Fibroblast of lung (primary cell): ENCODE results near the gene SCGN. TPM values are rescaled to one million over a fixed set of nuclear protein-coding genes. Genes with fewer than 3 reads are reported as not detected.

ENCODE experiments used
- DNase-seq, 2 donors: peaks; one replicate each; pipeline versions ENCODE4 v3.0.0 to v3.0.0-alpha.2; 2010; ENCODE audit warnings: low read depth in 2 of 2
- H2AFZ ChIP-seq: 2 replicates; pipeline ENCODE4 v1.5.1; 2012; ENCODE audit warnings: low read length, control low read depth, inconsistent platforms
- H3K27ac ChIP-seq: 2 replicates; pipeline ENCODE4 v1.5.1; 2011; ENCODE audit warnings: low read length, control low read depth; ENCODE audit not compliant: insufficient read depth
- H3K27me3 ChIP-seq: 2 replicates; pipeline ENCODE4 v1.5.1; 2011; ENCODE audit warnings: mild to moderate bottlenecking, low read length; ENCODE audit not compliant: control insufficient read depth, insufficient read depth
- H3K36me3 ChIP-seq: 2 replicates; pipeline ENCODE4 v1.5.1; 2011; ENCODE audit warnings: low read length; ENCODE audit not compliant: control insufficient read depth, insufficient read depth
- H3K4me1 ChIP-seq: 2 replicates; pipeline ENCODE4 v1.5.1; 2011; ENCODE audit warnings: low read length; ENCODE audit not compliant: control insufficient read depth, insufficient read depth; ENCODE audit errors: extremely low read depth
- H3K4me2 ChIP-seq: 2 replicates; pipeline ENCODE4 v1.5.1; 2011; ENCODE audit warnings: low read length, control low read depth; ENCODE audit not compliant: insufficient read depth; ENCODE audit errors: extremely low read depth
- H3K4me3 ChIP-seq, 4 experiments: fragments of 200-600 bp in 1 of 4; sonication (generic) in 1 of 4; replicated peaks in 1 of 4; 2 replicates each; pipeline ENCODE4 v1.5.1; 2011 to 2016; ENCODE audit warnings: low read length in 4 of 4, low read depth in 3 of 4, mild to moderate bottlenecking in 3 of 4, control low read depth in 2 of 4, inconsistent platforms in 1 of 4, mixed read lengths in 1 of 4; ENCODE audit not compliant: insufficient read depth in 1 of 4; ENCODE audit errors: control extremely low read depth in 1 of 4
- H3K79me2 ChIP-seq: 2 replicates; pipeline ENCODE4 v1.5.1; 2012; ENCODE audit warnings: mild to moderate bottlenecking, low read length, inconsistent platforms; ENCODE audit not compliant: control insufficient read depth, insufficient read depth
- H3K9ac ChIP-seq: 2 replicates; pipeline ENCODE4 v1.5.1; 2011; ENCODE audit warnings: mild to moderate bottlenecking, low read length, control low read depth; ENCODE audit not compliant: insufficient read depth
- H3K9me3 ChIP-seq: 2 replicates; pipeline ENCODE4 v1.5.1; 2012; ENCODE audit warnings: low read depth, low read length; ENCODE audit not compliant: control insufficient read depth, insufficient read depth
- H4K20me1 ChIP-seq: 2 replicates; pipeline ENCODE4 v1.5.1; 2011; ENCODE audit warnings: low read length; ENCODE audit not compliant: control insufficient read depth, insufficient read depth; ENCODE audit errors: extremely low read depth
- EZH2 ChIP-seq: IDR thresholded peaks from 2 replicates; pipeline ENCODE4 v1.5.1; 2012; ENCODE audit warnings: low read length, control low read depth, mild to moderate bottlenecking; ENCODE audit errors: missing control alignments
- polyA plus RNA-seq, 2 donors: library from polyadenylated mRNA; depleted of rRNA in 1 of 2; stranded (reverse) in 1 of 2; unstranded in 1 of 2; fragments of >200 nt; gene quantifications; 2 replicates each; pipeline ENCODE4 v1.2.1, GENCODE V29; 2011 to 2012; ENCODE audit warnings: missing spikeins in 1 of 2
- total RNA-seq: library from RNA; depleted of rRNA; stranded (reverse); fragments of >200 nt; gene quantifications from 2 replicates; pipeline ENCODE4 v1.2.1, GENCODE V29; 2014
- TF ChIP-seq, protein P1 (sequence below), 2 donors: IDR thresholded peaks in 1 of 2; conservative IDR thresholded peaks in 1 of 2; 1 replicate in 1 of 2; 2 replicates in 1 of 2; pipeline ENCODE4 v1.5.1; 2011 to 2012; ENCODE audit warnings: low read length in 2 of 2, control low read depth in 1 of 2, inconsistent platforms in 1 of 2, low read depth in 1 of 2, mild to moderate bottlenecking in 1 of 2

SCGN gene
- total and polyA plus RNA-seq, 2 donors (not counting 1 experiment from before 2014, with no cell fraction given), result not detected

DNA sequence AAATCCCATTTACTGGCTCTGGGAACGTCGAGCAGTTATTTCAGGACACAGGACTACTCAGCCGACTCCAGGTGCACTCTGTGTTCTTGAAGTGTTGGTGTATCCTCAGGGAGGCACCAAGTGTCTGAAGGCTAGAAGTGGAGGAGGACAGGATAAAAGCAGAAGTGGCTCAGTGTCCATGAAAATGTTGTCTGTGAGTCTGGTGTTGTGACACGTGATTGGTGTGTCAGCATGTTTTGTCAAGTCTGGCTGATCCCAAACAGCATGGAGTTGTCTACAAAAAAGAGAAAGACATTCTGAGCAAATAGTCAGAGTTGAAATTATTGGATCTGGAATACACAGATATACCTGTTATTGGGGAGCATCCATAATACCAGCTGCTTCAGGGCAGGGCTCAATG, 30.3 kb downstream of the SCGN start:
- no peak for TF ChIP-seq EZH2
- TF ChIP-seq, protein P1, sequence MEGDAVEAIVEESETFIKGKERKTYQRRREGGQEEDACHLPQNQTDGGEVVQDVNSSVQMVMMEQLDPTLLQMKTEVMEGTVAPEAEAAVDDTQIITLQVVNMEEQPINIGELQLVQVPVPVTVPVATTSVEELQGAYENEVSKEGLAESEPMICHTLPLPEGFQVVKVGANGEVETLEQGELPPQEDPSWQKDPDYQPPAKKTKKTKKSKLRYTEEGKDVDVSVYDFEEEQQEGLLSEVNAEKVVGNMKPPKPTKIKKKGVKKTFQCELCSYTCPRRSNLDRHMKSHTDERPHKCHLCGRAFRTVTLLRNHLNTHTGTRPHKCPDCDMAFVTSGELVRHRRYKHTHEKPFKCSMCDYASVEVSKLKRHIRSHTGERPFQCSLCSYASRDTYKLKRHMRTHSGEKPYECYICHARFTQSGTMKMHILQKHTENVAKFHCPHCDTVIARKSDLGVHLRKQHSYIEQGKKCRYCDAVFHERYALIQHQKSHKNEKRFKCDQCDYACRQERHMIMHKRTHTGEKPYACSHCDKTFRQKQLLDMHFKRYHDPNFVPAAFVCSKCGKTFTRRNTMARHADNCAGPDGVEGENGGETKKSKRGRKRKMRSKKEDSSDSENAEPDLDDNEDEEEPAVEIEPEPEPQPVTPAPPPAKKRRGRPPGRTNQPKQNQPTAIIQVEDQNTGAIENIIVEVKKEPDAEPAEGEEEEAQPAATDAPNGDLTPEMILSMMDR (conservative IDR thresholded peaks at IDR 0.05 in 1 of 2, IDR thresholded peaks at IDR 0.05 in 1 of 2; ENCODE audit: low read depth in 1 of 2, low read length in 2 of 2), result no peak

DNA sequence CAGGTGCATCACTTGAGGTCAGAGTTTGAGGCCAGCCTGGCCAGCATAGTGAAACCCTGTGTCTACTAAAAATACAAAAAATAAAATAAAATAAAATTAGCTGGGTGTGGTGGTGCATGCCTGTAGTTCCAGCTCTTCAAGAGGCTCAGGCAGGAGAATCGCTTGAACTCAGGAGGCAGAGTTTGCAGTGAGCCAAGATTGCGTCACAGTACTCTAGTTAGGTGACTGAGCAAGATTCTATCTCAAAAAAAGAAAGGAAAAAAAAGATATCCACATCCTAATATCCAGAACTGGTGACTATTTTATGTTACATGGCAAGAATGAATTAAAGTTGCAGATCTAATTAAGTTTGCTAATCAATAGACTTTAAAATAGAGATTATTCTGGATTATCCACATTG, 32.5 kb downstream of the SCGN start:
- TF ChIP-seq EZH2, result no peak
- TF ChIP-seq, protein P1 (conservative IDR thresholded peaks at IDR 0.05 in 1 of 2, IDR thresholded peaks at IDR 0.05 in 1 of 2; ENCODE audit: low read depth in 1 of 2, low read length in 2 of 2), result no peak
- H3K4me1 ChIP-seq, result no peaks in the 10 kb centered on the region
- H3K36me3 ChIP-seq, result no peaks in the 10 kb centered on the region
- H3K27ac ChIP-seq, result no peak overlapping the region
- no peaks in the 10 kb centered on the region for H3K9me3 ChIP-seq
- DNase-seq, result no peak
- no peak overlapping the region for H2AFZ ChIP-seq
- H3K27me3 ChIP-seq, result no peaks in the 10 kb centered on the region
- no peak overlapping the region for H3K9ac ChIP-seq
- H3K4me2 ChIP-seq, result no peak overlapping the region
- no peaks in the 10 kb centered on the region for H4K20me1 ChIP-seq
- no peaks in the 10 kb centered on the region for H3K79me2 ChIP-seq
- H3K4me3 ChIP-seq, result no peak overlapping the region

More for the DNA sequence above, 30.3 kb downstream of the SCGN start:
- no peaks in the 10 kb centered on the region for H3K4me1 ChIP-seq
- no peak overlapping the region for H3K9ac ChIP-seq
- no peaks in the 10 kb centered on the region for H3K36me3 ChIP-seq
- DNase-seq, result no peak
- H3K79me2 ChIP-seq, result no peaks in the 10 kb centered on the region
- no peaks in the 10 kb centered on the region for H4K20me1 ChIP-seq
- no peak overlapping the region for H2AFZ ChIP-seq
- no peaks in the 10 kb centered on the region for H3K9me3 ChIP-seq
- H3K4me2 ChIP-seq, result no peak overlapping the region
- no peak overlapping the region for H3K27ac ChIP-seq
- no peaks in the 10 kb centered on the region for H3K27me3 ChIP-seq
- no peak overlapping the region for H3K4me3 ChIP-seq

DNA sequence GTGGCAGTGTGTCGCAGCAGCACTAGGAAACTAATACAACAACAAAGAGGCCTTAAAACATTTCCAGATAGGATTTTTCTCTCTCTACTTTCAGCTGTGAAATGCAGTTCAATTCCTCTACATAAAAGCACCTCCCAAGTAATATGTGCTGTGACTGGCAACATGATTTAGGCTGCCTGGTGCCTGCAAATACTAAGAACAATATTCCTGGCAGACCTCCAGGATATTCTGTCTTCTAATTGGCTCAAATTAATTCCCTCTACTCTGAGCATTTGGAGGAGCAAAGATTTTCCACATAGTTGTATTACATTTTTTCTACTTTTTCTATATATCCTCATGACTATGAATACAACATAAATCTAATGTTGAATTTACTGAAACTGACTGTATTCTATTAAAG, 33.2 kb downstream of the SCGN start:
- no peaks in the 10 kb centered on the region for H3K27me3 ChIP-seq
- no peak overlapping the region for H3K4me3 ChIP-seq
- no peaks in the 10 kb centered on the region for H4K20me1 ChIP-seq
- TF ChIP-seq EZH2, result no peak
- TF ChIP-seq, protein P1 (conservative IDR thresholded peaks at IDR 0.05 in 1 of 2, IDR thresholded peaks at IDR 0.05 in 1 of 2; ENCODE audit: low read depth in 1 of 2, low read length in 2 of 2), result no peak
- no peak overlapping the region for H3K9ac ChIP-seq
- H3K79me2 ChIP-seq, result no peaks in the 10 kb centered on the region
- no peaks in the 10 kb centered on the region for H3K4me1 ChIP-seq
- H3K9me3 ChIP-seq, result no peaks in the 10 kb centered on the region
- no peak overlapping the region for H3K4me2 ChIP-seq
- no peaks in the 10 kb centered on the region for H3K36me3 ChIP-seq
- DNase-seq, result no peak
- no peak overlapping the region for H3K27ac ChIP-seq
- H2AFZ ChIP-seq, result no peak overlapping the region
